Nephron (organoid): Measurements from ENCODE around the gene CIART.

Source experiments
- H3K27ac Mint-ChIP-seq, 3 experiments: 2 replicates each; pipeline ENCODE4 v1.8.0; 2020; ENCODE audit warnings: mixed read lengths in 3 of 3, mild to moderate bottlenecking in 2 of 3, moderate library complexity in 1 of 3
- H3K27me3 Mint-ChIP-seq: 2 replicates; pipeline ENCODE4 v1.8.0; 2021; ENCODE audit warnings: low read depth, mild to moderate bottlenecking, moderate library complexity, mixed read lengths
- H3K36me3 Mint-ChIP-seq: 2 replicates; pipeline ENCODE4 v1.8.0; 2020; ENCODE audit warnings: low read depth, mixed read lengths
- H3K4me1 Mint-ChIP-seq: 2 replicates; pipeline ENCODE4 v1.8.0; 2020; ENCODE audit warnings: mixed read lengths
- H3K4me3 Mint-ChIP-seq, 3 experiments: 2 replicates each; pipeline ENCODE4 v1.8.0; 2020; ENCODE audit warnings: mild to moderate bottlenecking in 3 of 3, mixed read lengths in 3 of 3, moderate library complexity in 2 of 3
- H3K9me3 Mint-ChIP-seq: 2 replicates; pipeline ENCODE4 v1.8.0; 2020; ENCODE audit warnings: mixed read lengths
- TF ChIP-seq, protein P1 (sequence below), 3 experiments: fragments of 200-600 bp; sonication (generic); IDR thresholded peaks; one replicate each; pipeline ENCODE4 v1.5.0; 2021; ENCODE audit warnings: antibody characterized with exemption in 3 of 3; ENCODE audit not compliant: unreplicated experiment in 3 of 3

CIART gene

DNA sequence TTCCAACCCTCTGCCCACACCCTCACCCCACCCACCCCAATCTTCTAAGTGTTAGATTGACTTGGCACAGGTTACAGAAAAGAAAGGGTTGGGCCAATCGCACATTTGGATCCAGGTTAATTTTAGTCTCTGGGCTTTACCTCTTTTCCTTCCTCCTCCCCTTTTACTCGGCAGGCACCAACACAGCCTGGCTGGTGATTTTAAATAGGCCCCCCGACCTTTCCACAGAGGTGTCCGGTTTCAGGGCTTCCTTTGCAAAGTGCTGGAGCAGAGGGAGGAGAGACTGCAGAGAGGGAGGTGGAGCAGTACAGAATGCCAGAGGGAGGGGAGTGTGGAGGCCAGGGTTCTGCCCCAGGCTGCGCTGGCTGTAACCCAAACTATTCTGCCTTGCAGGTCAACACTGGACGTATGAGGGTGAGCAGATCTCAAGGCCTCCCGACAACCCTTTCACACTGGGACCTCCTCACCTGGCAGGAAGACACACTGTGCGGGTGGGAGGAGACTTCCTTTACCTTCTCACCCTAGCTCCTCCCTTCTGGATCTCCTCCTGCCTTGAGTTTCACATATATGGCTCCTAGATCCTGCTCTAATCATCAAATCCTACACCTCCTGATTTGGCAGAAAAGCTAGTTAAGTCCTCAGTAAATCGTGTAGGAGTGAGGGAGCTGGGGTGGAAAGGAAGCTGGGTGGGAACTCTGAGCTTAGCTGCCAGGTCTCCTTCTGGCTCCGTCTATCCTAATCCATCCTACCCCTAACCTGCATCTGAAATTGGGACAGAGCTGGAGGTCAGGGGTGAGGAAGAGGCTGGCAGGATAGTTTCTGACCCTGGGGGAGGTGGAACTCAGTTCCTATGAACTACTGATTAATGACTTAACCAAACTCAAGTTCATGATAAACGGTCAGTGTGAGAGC lies 22.3 kb upstream of the CIART start:
- Mint-ChIP-seq H3K4me3 (peak overlapping the region; percentile 79 to 87 (median 83)), H3K27ac (peak overlapping the region; percentile 85 to 92 (median 92)), H3K4me1 (peaks cover 59% of the 10 kb centered on the region), H3K9me3 (no peaks in the 10 kb centered on the region), H3K36me3 (peaks cover 5% of the 10 kb centered on the region), H3K27me3 (no peaks in the 10 kb centered on the region)
- TF ChIP-seq, protein P1, sequence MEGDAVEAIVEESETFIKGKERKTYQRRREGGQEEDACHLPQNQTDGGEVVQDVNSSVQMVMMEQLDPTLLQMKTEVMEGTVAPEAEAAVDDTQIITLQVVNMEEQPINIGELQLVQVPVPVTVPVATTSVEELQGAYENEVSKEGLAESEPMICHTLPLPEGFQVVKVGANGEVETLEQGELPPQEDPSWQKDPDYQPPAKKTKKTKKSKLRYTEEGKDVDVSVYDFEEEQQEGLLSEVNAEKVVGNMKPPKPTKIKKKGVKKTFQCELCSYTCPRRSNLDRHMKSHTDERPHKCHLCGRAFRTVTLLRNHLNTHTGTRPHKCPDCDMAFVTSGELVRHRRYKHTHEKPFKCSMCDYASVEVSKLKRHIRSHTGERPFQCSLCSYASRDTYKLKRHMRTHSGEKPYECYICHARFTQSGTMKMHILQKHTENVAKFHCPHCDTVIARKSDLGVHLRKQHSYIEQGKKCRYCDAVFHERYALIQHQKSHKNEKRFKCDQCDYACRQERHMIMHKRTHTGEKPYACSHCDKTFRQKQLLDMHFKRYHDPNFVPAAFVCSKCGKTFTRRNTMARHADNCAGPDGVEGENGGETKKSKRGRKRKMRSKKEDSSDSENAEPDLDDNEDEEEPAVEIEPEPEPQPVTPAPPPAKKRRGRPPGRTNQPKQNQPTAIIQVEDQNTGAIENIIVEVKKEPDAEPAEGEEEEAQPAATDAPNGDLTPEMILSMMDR (IDR thresholded peaks at IDR 0.05; ENCODE audit: unreplicated experiment in 3 of 3): no peak

DNA sequence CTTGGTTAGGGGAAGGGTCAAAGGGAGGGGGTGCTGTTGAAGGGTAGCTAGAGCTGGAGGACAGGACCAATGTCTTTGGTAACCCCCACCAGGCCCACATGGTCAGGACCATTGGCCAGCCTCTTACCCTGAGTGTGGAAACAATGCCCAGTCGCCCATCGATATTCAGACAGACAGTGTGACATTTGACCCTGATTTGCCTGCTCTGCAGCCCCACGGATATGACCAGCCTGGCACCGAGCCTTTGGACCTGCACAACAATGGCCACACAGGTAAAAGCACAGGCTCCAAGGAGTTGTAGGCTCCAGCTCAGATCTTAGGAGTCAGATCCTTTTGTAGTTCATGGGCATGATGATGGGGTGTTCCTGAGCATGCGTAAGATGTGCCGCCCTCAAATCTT lies 21.0 kb upstream of the CIART start:
- Mint-ChIP-seq H3K36me3 (peaks cover 12% of the 10 kb centered on the region), H3K27me3 (no peaks in the 10 kb centered on the region), H3K9me3 (no peaks in the 10 kb centered on the region), H3K4me3 (peak overlapping the region in 1 of 3 experiments; percentile 33), H3K4me1 (peaks cover 46% of the 10 kb centered on the region), H3K27ac (peak overlapping the region in 2 of 3 experiments; percentile 56 to 82)
- TF ChIP-seq, protein P1 (IDR thresholded peaks at IDR 0.05; ENCODE audit: unreplicated experiment in 3 of 3): no peak

DNA sequence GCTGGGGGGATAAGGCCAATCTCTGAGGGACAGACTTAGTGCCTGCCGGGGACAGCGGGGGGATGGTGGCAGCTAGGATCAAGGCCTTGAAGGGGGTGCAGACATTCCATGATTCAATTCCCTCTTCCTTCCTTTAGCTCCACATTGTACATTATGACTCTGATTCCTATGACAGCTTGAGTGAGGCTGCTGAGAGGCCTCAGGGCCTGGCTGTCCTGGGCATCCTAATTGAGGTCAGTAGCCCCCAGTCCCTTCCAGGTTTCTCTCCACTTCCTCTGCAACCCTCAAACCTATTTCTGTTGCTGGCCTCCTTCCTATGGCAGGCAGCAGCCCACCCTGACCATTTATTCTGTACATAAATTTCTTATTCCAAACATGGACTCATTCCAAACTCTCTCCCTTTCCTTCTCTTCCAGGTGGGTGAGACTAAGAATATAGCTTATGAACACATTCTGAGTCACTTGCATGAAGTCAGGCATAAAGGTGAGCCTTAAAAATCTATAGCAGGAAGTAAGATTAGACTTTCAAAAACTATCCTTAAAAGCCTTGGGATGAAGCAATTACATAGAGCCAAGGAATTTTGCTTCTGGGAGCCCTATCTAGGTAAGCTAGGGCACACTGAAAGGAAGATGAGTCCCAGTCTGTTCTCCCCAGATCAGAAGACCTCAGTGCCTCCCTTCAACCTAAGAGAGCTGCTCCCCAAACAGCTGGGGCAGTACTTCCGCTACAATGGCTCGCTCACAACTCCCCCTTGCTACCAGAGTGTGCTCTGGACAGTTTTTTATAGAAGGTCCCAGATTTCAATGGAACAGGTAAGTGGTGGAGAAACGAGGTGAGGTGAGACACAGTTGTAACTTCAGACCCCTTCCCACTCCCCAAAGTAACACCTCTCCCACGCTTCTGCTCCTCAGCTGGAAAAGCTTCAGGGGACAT lies 19.7 kb upstream of the CIART start:
- H3K36me3 Mint-ChIP-seq: peaks cover 21% of the 10 kb centered on the region
- peak overlapping the region; percentile 59 to 91 (median 77) for H3K27ac Mint-ChIP-seq
- H3K4me1 Mint-ChIP-seq: peaks cover 41% of the 10 kb centered on the region
- H3K4me3 Mint-ChIP-seq: peak overlapping the region; percentile 4 to 22 (median 9)
- TF ChIP-seq, protein P1 (IDR thresholded peaks at IDR 0.05; ENCODE audit: unreplicated experiment in 3 of 3): no peak
- no peaks in the 10 kb centered on the region for H3K27me3 Mint-ChIP-seq
- H3K9me3 Mint-ChIP-seq: no peaks in the 10 kb centered on the region

DNA sequence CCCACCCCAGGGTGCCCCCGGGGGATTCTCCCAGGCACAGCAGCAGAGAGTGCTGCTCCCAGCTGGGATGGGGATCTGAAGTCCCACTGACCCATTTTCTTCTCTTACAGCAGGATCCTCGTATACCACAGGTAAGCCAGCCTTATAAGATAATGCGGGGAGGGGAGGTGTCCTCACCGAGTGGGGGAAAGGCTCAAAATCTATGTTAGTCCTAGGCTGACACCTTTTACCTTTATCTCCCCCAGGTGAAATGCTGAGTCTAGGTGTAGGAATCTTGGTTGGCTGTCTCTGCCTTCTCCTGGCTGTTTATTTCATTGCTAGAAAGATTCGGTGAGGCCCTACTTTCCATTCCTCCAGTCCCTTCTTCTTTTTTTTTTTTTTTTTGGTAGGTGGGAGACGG lies 18.8 kb upstream of the CIART start:
- Mint-ChIP-seq H3K27ac (peak overlapping the region in 1 of 3 experiments; percentile 59), H3K9me3 (no peaks in the 10 kb centered on the region), H3K36me3 (peaks cover 21% of the 10 kb centered on the region), H3K4me1 (peaks cover 38% of the 10 kb centered on the region), H3K4me3 (no peak overlapping the region), H3K27me3 (no peaks in the 10 kb centered on the region)
- TF ChIP-seq, protein P1 (IDR thresholded peaks at IDR 0.05; ENCODE audit: unreplicated experiment in 3 of 3): no peak

DNA sequence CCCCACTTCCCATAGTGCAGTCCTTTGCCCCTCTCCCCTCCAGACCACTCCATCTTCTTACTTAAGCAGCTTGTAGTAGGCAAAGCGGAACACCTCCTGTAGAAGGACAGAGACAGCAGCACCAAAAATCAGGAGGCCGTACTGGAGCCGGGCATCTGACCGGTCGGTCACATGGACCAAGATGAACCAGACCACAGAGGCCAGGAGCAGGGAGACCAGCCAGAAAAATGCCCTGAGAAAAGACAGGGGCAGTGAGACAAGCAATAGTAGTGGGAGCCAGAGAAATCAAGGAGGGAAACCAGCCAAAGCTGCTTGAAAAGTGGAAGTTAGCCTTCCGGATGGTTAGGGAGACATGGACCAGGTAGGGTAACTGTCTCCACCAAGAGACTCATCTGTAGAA lies 14.5 kb upstream of the CIART start:
- TF ChIP-seq, protein P1 (IDR thresholded peaks at IDR 0.05; ENCODE audit: unreplicated experiment in 3 of 3): no peak
- no peaks in the 10 kb centered on the region for H3K9me3 Mint-ChIP-seq
- H3K27me3 Mint-ChIP-seq: no peaks in the 10 kb centered on the region
- H3K27ac Mint-ChIP-seq: peak overlapping the region; percentile 94 to 97 (median 97)
- H3K4me3 Mint-ChIP-seq: peak overlapping the region; percentile 89 to 100 (median 92)
- H3K4me1 Mint-ChIP-seq: peaks cover 35% of the 10 kb centered on the region
- peaks cover 21% of the 10 kb centered on the region for H3K36me3 Mint-ChIP-seq
